ENCODE measurements around the gene CALCB. TPM values are rescaled to one million over a fixed set of nuclear protein-coding genes. Genes with fewer than 3 reads are reported as not detected.
A peak's percentile ranks its signal among the peaks of the same experiment; 100 is the strongest.
"Not testable (repeated sequence)": the region's sequence is repeated elsewhere in the genome, so short reads cannot be mapped to it uniquely, and the experiment has no call there.

Gene CALCB
- total and polyA plus RNA-seq, 5 donors = 0.05 to 0.17 (median 0.09) TPM; not detected in 2

GRCh38 chr11:15048616-15049015, 24.8 kb upstream of the CALCB start:
- intact Hi-C loops (cut with DNase I) = no loop called here
- no peak for ATAC-seq
- H3K27me3 ChIP-seq (ENCODE audit: control insufficient read depth, insufficient read depth) = no peaks in the 10 kb centered on the region

GRCh38 chr11:15053191-15053685, 20.2 kb upstream of the CALCB start:
- H3K9me3 ChIP-seq (ENCODE audit: control insufficient read depth, low read length) = no peaks in the 10 kb centered on the region
- WGBS = 87% methylated on average over 1 of the region's 1 CpG
- no peaks in the 10 kb centered on the region for H3K27me3 ChIP-seq (ENCODE audit: control insufficient read depth, insufficient read depth)
- H3K27ac ChIP-seq (ENCODE audit: low read length) = no peak overlapping the region
- intact Hi-C loops (cut with DNase I) = no loop called here
- ATAC-seq = no peak
- DNase-seq = no peak
- no peak overlapping the region for H3K4me3 ChIP-seq (ENCODE audit: low read length)
- H3K4me1 ChIP-seq (ENCODE audit: control insufficient read depth, insufficient read depth, low read length) = no peaks in the 10 kb centered on the region

More at GRCh38 chr11:15048616-15049015, 24.8 kb upstream of the CALCB start:
- H3K4me3 ChIP-seq (ENCODE audit: low read length) = no peak overlapping the region
- DNase-seq = no peak
- H3K9me3 ChIP-seq (ENCODE audit: control insufficient read depth, low read length) = no peaks in the 10 kb centered on the region
- H3K27ac ChIP-seq (ENCODE audit: low read length) = no peak overlapping the region
- no peaks in the 10 kb centered on the region for H3K4me1 ChIP-seq (ENCODE audit: control insufficient read depth, insufficient read depth, low read length)

GRCh38 chr11:15055620-15056356, 17.6 kb upstream of the CALCB start:
- intact Hi-C loops (cut with DNase I) = no loop called here
- WGBS = 51% methylated on average over 3 of the region's 3 CpGs
- no peaks in the 10 kb centered on the region for H3K4me1 ChIP-seq (ENCODE audit: control insufficient read depth, insufficient read depth, low read length)
- no peak overlapping the region for H3K4me3 ChIP-seq (ENCODE audit: low read length)
- no peak overlapping the region for H3K27ac ChIP-seq (ENCODE audit: low read length)
- H3K27me3 ChIP-seq (ENCODE audit: control insufficient read depth, insufficient read depth) = no peaks in the 10 kb centered on the region
- ATAC-seq (no peak), DNase-seq (no peak)
- H3K9me3 ChIP-seq (ENCODE audit: control insufficient read depth, low read length) = no peaks in the 10 kb centered on the region

- DNase-seq = no peak
- WGBS = 85% methylated on average over 1 of the region's 1 CpG
- no peak overlapping the region for H3K27ac ChIP-seq (ENCODE audit: low read length)
- no peaks in the 10 kb centered on the region for H3K9me3 ChIP-seq (ENCODE audit: control insufficient read depth, low read length)
- no peaks in the 10 kb centered on the region for H3K27me3 ChIP-seq (ENCODE audit: control insufficient read depth, insufficient read depth)
- intact Hi-C loops (cut with DNase I) = no loop called here
- no peaks in the 10 kb centered on the region for H3K4me1 ChIP-seq (ENCODE audit: control insufficient read depth, insufficient read depth, low read length)
- H3K4me3 ChIP-seq (ENCODE audit: low read length) = no peak overlapping the region
- no peak for ATAC-seq
These were observed 16.1 kb upstream of the CALCB start for GRCh38 chr11:15057329-15057728.

GRCh38 chr11:15059132-15059915, 14.1 kb upstream of the CALCB start:
- DNase-seq (no peak), ATAC-seq (no peak)
- H3K27me3 ChIP-seq (ENCODE audit: control insufficient read depth, insufficient read depth) = no peaks in the 10 kb centered on the region
- 85% methylated on average over 2 of the region's 2 CpGs for WGBS
- no peak overlapping the region for H3K4me3 ChIP-seq (ENCODE audit: low read length)
- no peaks in the 10 kb centered on the region for H3K9me3 ChIP-seq (ENCODE audit: control insufficient read depth, low read length)
- H3K4me1 ChIP-seq (ENCODE audit: control insufficient read depth, insufficient read depth, low read length) = no peaks in the 10 kb centered on the region
- no peak overlapping the region for H3K27ac ChIP-seq (ENCODE audit: low read length)
- intact Hi-C loops (cut with DNase I) = no loop called here

- no peak overlapping the region for H3K27ac ChIP-seq (ENCODE audit: low read length)
- peaks cover 2% of the 10 kb centered on the region for H3K27me3 ChIP-seq (ENCODE audit: control insufficient read depth, insufficient read depth)
These were observed 10.8 kb upstream of the CALCB start for GRCh38 chr11:15062599-15062998.

GRCh38 chr11:15069751-15070150, 3.6 kb upstream of the CALCB start:
- intact Hi-C loops (cut with DNase I) = loop anchor here in 3 of 4 donors (5.0 to 10.0 kb wide), 3 partner anchors 162 to 532 kb away; no protein-coding TSS in a partner anchor

More at GRCh38 chr11:15062599-15062998, 10.8 kb upstream of the CALCB start:
- DNase-seq = no peak
- intact Hi-C loops (cut with DNase I) = no loop called here
- H3K4me3 ChIP-seq (ENCODE audit: low read length) = no peak overlapping the region
- no peaks in the 10 kb centered on the region for H3K9me3 ChIP-seq (ENCODE audit: control insufficient read depth, low read length)
- no peak for ATAC-seq
- H3K4me1 ChIP-seq (ENCODE audit: control insufficient read depth, insufficient read depth, low read length) = no peaks in the 10 kb centered on the region
- 83% methylated on average over 9 of the region's 9 CpGs for whole genome bisulfite sequencing

GRCh38 chr11:15071556-15072255, 1.7 kb upstream of the CALCB start:
- Histone ChIP-seq H3K9me3 (ENCODE audit: control insufficient read depth, low read length) (no peaks in the 10 kb centered on the region), H3K4me1 (ENCODE audit: control insufficient read depth, insufficient read depth, low read length) (no peaks in the 10 kb centered on the region), H3K4me3 (ENCODE audit: low read length) (no peak overlapping the region), H3K27ac (ENCODE audit: low read length) (no peak overlapping the region), H3K27me3 (ENCODE audit: control insufficient read depth, insufficient read depth) (peaks cover 6% of the 10 kb centered on the region)
- WGBS = 92% methylated on average over 32 of the region's 32 CpGs
- ATAC-seq = no peak
- DNase-seq = peak in 1 of 3 donors; percentile 18
- intact Hi-C loops (cut with DNase I) = loop anchor here in 3 of 4 donors (5.0 to 10.0 kb wide), 3 partner anchors 164 to 534 kb away; no protein-coding TSS in a partner anchor

More at GRCh38 chr11:15069751-15070150, 3.6 kb upstream of the CALCB start:
- not testable (repeated sequence) for ATAC-seq; H3K27ac ChIP-seq (ENCODE audit: low read length); DNase-seq; H3K27me3 ChIP-seq (ENCODE audit: control insufficient read depth, insufficient read depth); H3K9me3 ChIP-seq (ENCODE audit: control insufficient read depth, low read length); H3K4me1 ChIP-seq (ENCODE audit: control insufficient read depth, insufficient read depth, low read length); H3K4me3 ChIP-seq (ENCODE audit: low read length)
- 85% methylated on average over 7 of the region's 7 CpGs for WGBS

GRCh38 chr11:15072551-15073143, 746 bp upstream of the CALCB start:
- no peaks in the 10 kb centered on the region for H3K4me1 ChIP-seq (ENCODE audit: control insufficient read depth, insufficient read depth, low read length)
- H3K27ac ChIP-seq (ENCODE audit: low read length) = no peak overlapping the region
- ATAC-seq (no peak), DNase-seq (peak in 1 of 3 donors; percentile 30)
- peaks cover 4% of the 10 kb centered on the region for H3K27me3 ChIP-seq (ENCODE audit: control insufficient read depth, insufficient read depth)
- H3K4me3 ChIP-seq (ENCODE audit: low read length) = no peak overlapping the region
- no peaks in the 10 kb centered on the region for H3K9me3 ChIP-seq (ENCODE audit: control insufficient read depth, low read length)
- intact Hi-C loops (cut with DNase I) = loop anchor here in 3 of 4 donors (5.0 to 10.0 kb wide), 3 partner anchors 165 to 535 kb away; no protein-coding TSS in a partner anchor
- 77% methylated on average over 23 of the region's 23 CpGs for WGBS

All from right cardiac atrium (tissue), 5 donors.